IMR-90 (cell line): Measurements from ENCODE around the gene RXFP2. TPM values are rescaled to one million over a fixed set of nuclear protein-coding genes. Genes with fewer than 3 reads are reported as not detected.

Source experiments
- ATAC-seq: fragments of 200-7000 bp; cut with Tn5 transposase; 2 replicates; pipeline ENCODE4 v1.9.1; 2020; ENCODE audit warnings: low read depth, mild to moderate bottlenecking, moderate library complexity
- BruUV-seq: library from RNA; stranded (reverse); fragments of 400-500 nt; replicated peaks from 2 replicates; lab custom pipeline; 2021; lab: Mats Ljungman, UMichigan
- CTCF ChIA-PET: fragments of 300-600 bp; formaldehyde crosslinking; extraction: SDS; loops from one replicate; lab custom pipeline; 2021; ENCODE audit warnings: antibody characterized with exemption; lab: Yijun Ruan, JAX
- POLR2A ChIA-PET: fragments of 300-600 bp; sonication (Branson Sonifier 250); formaldehyde crosslinking; loops from one replicate; lab custom pipeline; 2022; ENCODE audit warnings: antibody characterized with exemption; ENCODE audit not compliant: unreplicated experiment; lab: Charles Lee
- DNase-seq: peaks from one replicate; pipeline ENCODE4 v3.0.0; 2013
- H2AFZ ChIP-seq: replicated peaks from 2 replicates; pipeline ENCODE3; 2013; ENCODE audit warnings: low read length, mild to moderate bottlenecking; ENCODE audit not compliant: poor library complexity
- H2AK5ac ChIP-seq: 2 replicates; pipeline ENCODE4 v1.6.1; 2013; ENCODE audit warnings: low read depth, low read length, inconsistent platforms
- H2AK9ac ChIP-seq: replicated peaks from 2 replicates; pipeline ENCODE3; 2013; ENCODE audit warnings: mild to moderate bottlenecking, low read depth, low read length, moderate library complexity; ENCODE audit not compliant: poor library complexity
- H2BK120ac ChIP-seq: 2 replicates; pipeline ENCODE4 v1.6.1; 2013; ENCODE audit warnings: low read depth, low read length, inconsistent platforms
- H2BK15ac ChIP-seq: 3 replicates; pipeline ENCODE4 v1.6.1; 2013; ENCODE audit warnings: low read depth, low read length, inconsistent platforms
- H2BK20ac ChIP-seq: 2 replicates; pipeline ENCODE4 v1.6.1; 2013; ENCODE audit warnings: low read depth, mild to moderate bottlenecking, inconsistent platforms, low read length, moderate library complexity
- H2BK5ac ChIP-seq: 2 replicates; pipeline ENCODE4 v1.6.1; 2013; ENCODE audit warnings: mild to moderate bottlenecking, low read depth, low read length, inconsistent platforms; ENCODE audit not compliant: poor library complexity, severe bottlenecking
- H3K14ac ChIP-seq: replicated peaks from 2 replicates; pipeline ENCODE4 v1.6.1; 2013; ENCODE audit warnings: low read depth, low read length, inconsistent platforms
- H3K18ac ChIP-seq: 2 replicates; pipeline ENCODE4 v1.6.1; 2013; ENCODE audit warnings: low read depth, low read length, control low read depth
- H3K23ac ChIP-seq: 2 replicates; pipeline ENCODE4 v1.6.1; 2013; ENCODE audit warnings: low read depth, low read length, inconsistent platforms
- H3K27ac ChIP-seq: 2 replicates; pipeline ENCODE4 v1.5.1; 2013; ENCODE audit warnings: mild to moderate bottlenecking, control low read depth, low read length; ENCODE audit not compliant: insufficient read depth
- H3K27me3 ChIP-seq: 2 replicates; pipeline ENCODE4 v1.6.1; 2013; ENCODE audit warnings: low read length; ENCODE audit not compliant: control insufficient read depth, insufficient read depth
- H3K36me3 ChIP-seq: 2 replicates; pipeline ENCODE4 v1.6.1; 2013; ENCODE audit warnings: low read length, mixed read lengths; ENCODE audit not compliant: control insufficient read depth, insufficient read depth
- H3K4ac ChIP-seq: 2 replicates; pipeline ENCODE4 v1.6.1; 2013; ENCODE audit warnings: low read depth, low read length, inconsistent platforms
- H3K4me1 ChIP-seq: 2 replicates; pipeline ENCODE4 v1.6.1; 2013; ENCODE audit warnings: low read length, mixed read lengths; ENCODE audit not compliant: control insufficient read depth, insufficient read depth
- H3K4me2 ChIP-seq: 2 replicates; pipeline ENCODE4 v1.6.1; 2013; ENCODE audit warnings: low read depth, mild to moderate bottlenecking, control low read depth, low read length, moderate library complexity
- H3K4me3 ChIP-seq: 2 replicates; pipeline ENCODE4 v1.5.1; 2013; ENCODE audit warnings: low read depth, mild to moderate bottlenecking, control low read depth, low read length, moderate library complexity; ENCODE audit not compliant: insufficient read depth
- H3K56ac ChIP-seq: 2 replicates; pipeline ENCODE4 v1.6.1; 2013; ENCODE audit warnings: low read length, inconsistent platforms; ENCODE audit not compliant: insufficient read depth; ENCODE audit errors: extremely low read depth
- H3K79me1 ChIP-seq, 2 experiments: 2 replicates each; pipeline ENCODE4 v1.6.1; 2013; ENCODE audit warnings: low read length in 2 of 2, inconsistent platforms in 1 of 2, low read depth in 1 of 2
- H3K9ac ChIP-seq: 2 replicates; pipeline ENCODE4 v1.6.1; 2013; ENCODE audit warnings: low read depth, low read length, control low read depth
- H3K9me1 ChIP-seq: 2 replicates; pipeline ENCODE4 v1.6.1; 2013; ENCODE audit warnings: low read length, inconsistent platforms; ENCODE audit not compliant: insufficient read depth
- H3K9me3 ChIP-seq: 2 replicates; pipeline ENCODE4 v1.6.1; 2013; ENCODE audit warnings: low read length; ENCODE audit not compliant: control insufficient read depth, insufficient read depth
- H4K20me1 ChIP-seq: 2 replicates; pipeline ENCODE4 v1.6.1; 2013; ENCODE audit warnings: low read length, inconsistent platforms; ENCODE audit not compliant: insufficient read depth
- H4K5ac ChIP-seq: 2 replicates; pipeline ENCODE4 v1.6.1; 2013; ENCODE audit warnings: mild to moderate bottlenecking, low read depth, low read length, control low read depth
- H4K8ac ChIP-seq, 2 experiments: 2 replicates each; pipeline ENCODE4 v1.6.1; 2013; ENCODE audit warnings: low read depth in 2 of 2, low read length in 2 of 2, control low read depth in 1 of 2, inconsistent platforms in 1 of 2
- H4K91ac ChIP-seq: 2 replicates; pipeline ENCODE4 v1.6.1; 2013; ENCODE audit warnings: low read depth, low read length, inconsistent platforms; ENCODE audit not compliant: insufficient read depth
- CEBPB ChIP-seq: IDR thresholded peaks from 2 replicates; pipeline ENCODE4 v1.6.1; 2012; ENCODE audit warnings: low read depth, low read length, improper control_type of control experiment
- CHD1 ChIP-seq: IDR thresholded peaks from 2 replicates; pipeline ENCODE4 v1.6.1; 2012; ENCODE audit warnings: low read depth, low read length, improper control_type of control experiment
- CTCF ChIP-seq: conservative IDR thresholded peaks from 2 replicates; pipeline ENCODE4 v1.5.1; 2012; ENCODE audit warnings: mild to moderate bottlenecking, low read depth, low read length, improper control_type of control experiment
- ELK1 ChIP-seq: fragments of 150-350 bp; IDR thresholded peaks from 2 replicates; pipeline ENCODE4 v1.6.1; 2016; ENCODE audit warnings: low read depth, mild to moderate bottlenecking, low read length, moderate library complexity, borderline replicate concordance
- FOS ChIP-seq: fragments of 150-350 bp; IDR thresholded peaks from 2 replicates; pipeline ENCODE4 v1.6.1; 2016; ENCODE audit warnings: low read depth, low read length
- MAFK ChIP-seq: IDR thresholded peaks from 2 replicates; pipeline ENCODE4 v1.6.1; 2012; ENCODE audit warnings: low read depth, low read length, improper control_type of control experiment
- MAZ ChIP-seq: IDR thresholded peaks from 2 replicates; pipeline ENCODE4 v1.6.1; 2012; ENCODE audit warnings: low read depth, mild to moderate bottlenecking, low read length, improper control_type of control experiment, moderate library complexity, borderline replicate concordance
- POLR2A ChIP-seq: IDR thresholded peaks from 2 replicates; pipeline ENCODE4 v1.6.1; 2012; ENCODE audit warnings: mild to moderate bottlenecking, low read depth, low read length
- RAD21 ChIP-seq: IDR thresholded peaks from 2 replicates; pipeline ENCODE4 v1.6.1; 2012; ENCODE audit warnings: low read length, improper control_type of control experiment
- RFX5 ChIP-seq: IDR thresholded peaks from 2 replicates; pipeline ENCODE4 v1.8.0; 2012; ENCODE audit warnings: low read depth, mild to moderate bottlenecking, low read length, moderate library complexity
- SMC3 ChIP-seq: fragments of 150-350 bp; IDR thresholded peaks from 2 replicates; pipeline ENCODE4 v1.6.1; 2016; ENCODE audit warnings: low read depth, mild to moderate bottlenecking, antibody characterized with exemption, low read length, moderate library complexity
- USF2 ChIP-seq: fragments of 150-350 bp; IDR thresholded peaks from 2 replicates; pipeline ENCODE4 v1.6.1; 2017; ENCODE audit warnings: mild to moderate bottlenecking, antibody characterized with exemption, low read length, low read depth
- WGBS, 2 experiments: methylation state at CpG; one replicate each; pipeline versions ENCODE4 v1.1.5 to v1.1.7; 2013; ENCODE audit warnings: missing lambda C conversion rate in 2 of 2; ENCODE audit not compliant: insufficient read length in 1 of 2; ENCODE audit errors: extremely low coverage in 2 of 2; 5-methylcytosine and 5-hydroxymethylcytosine counted together
- dilution Hi-C: fragments of 300-500 bp; cut with HindIII; formaldehyde crosslinking; loops from one replicate; pipeline ENCODE4 v1.14.3; 2018; ENCODE audit warnings: low sequenced_read_pairs; ENCODE audit not compliant: unreplicated experiment
- in situ Hi-C: fragments of 300-500 bp; cut with MboI; formaldehyde crosslinking; loops from 3 replicates; pipeline ENCODE4 v1.14.3; 2019; ENCODE audit warnings: low sequenced_read_pairs, inconsistent platforms, mixed read lengths
- intact Hi-C: fragments of 100-400 bp; cut with micrococcal nuclease; formaldehyde crosslinking; loops from 2 replicates; pipeline ENCODE4 v1.10.0; 2022
- polyA plus RNA-seq, 3 experiments: library from polyadenylated mRNA; depleted of rRNA; stranded (reverse); fragments of >200 nt; gene quantifications; 2 replicates each; pipeline ENCODE4 v1.2.3, GENCODE V29; 2012; ENCODE audit warnings: low replicate concordance in 1 of 3
- total RNA-seq: library from RNA; depleted of rRNA; stranded (reverse); fragments of >200 nt; gene quantifications from 2 replicates; pipeline ENCODE4 v1.2.3, GENCODE V29; 2012

The RXFP2 gene
- total and polyA plus RNA-seq, 2 of the 4 experiments (the other 2 are of a cell fraction) = not detected

GRCh38 chr13:31824705-31825517 lies 85.6 kb downstream of the RXFP2 start:
- no CpG with 5 or more reads among the region's 3 CpGs for WGBS, 2 experiments
- ChIA-PET POLR2A (no interaction called here), CTCF (interaction anchor here (1.0 kb wide), 1 partner anchor 85 kb away, joined by 3 read pairs; no protein-coding TSS in a partner anchor)
- no peak overlapping the region for H2BK5ac ChIP-seq
- no peak overlapping the region for H2BK120ac ChIP-seq
- no peak overlapping the region for H3K4me2 ChIP-seq
- H2AK5ac ChIP-seq = no peak overlapping the region
- no peak overlapping the region for H3K4me3 ChIP-seq
- in situ Hi-C loops = no loop called here
- H3K27me3 ChIP-seq = peaks cover 14% of the 10 kb centered on the region
- H3K9me3 ChIP-seq = no peaks in the 10 kb centered on the region
- no peak overlapping the region for H2BK20ac ChIP-seq
- H3K36me3 ChIP-seq = no peaks in the 10 kb centered on the region
- no peaks in the 10 kb centered on the region for H4K20me1 ChIP-seq
- H2BK15ac ChIP-seq = no peak overlapping the region
- H3K9me1 ChIP-seq = no peaks in the 10 kb centered on the region
- no peak overlapping the region for H3K4ac ChIP-seq
- peak; percentile 57; the same call in 1 of the 2 replicates for ATAC-seq
- no peak overlapping the region for H4K5ac ChIP-seq
- no peaks in the 10 kb centered on the region for H3K4me1 ChIP-seq
- no peak overlapping the region for H4K8ac ChIP-seq
- H3K14ac ChIP-seq = no peak overlapping the region
- no peak overlapping the region for H2AK9ac ChIP-seq
- TF ChIP-seq FOS (no peak), POLR2A (no peak), CHD1 (no peak), MAZ (no peak), ELK1 (no peak), MAFK (no peak), CTCF (0 out of 2 replicates have a peak, but pooled peaks have one; percentile 19), SMC3 (no peak), RFX5 (no peak), RAD21 (peak; percentile 18; the same call in 1 of the 2 replicates), USF2 (no peak), CEBPB (no peak)
- H3K79me1 ChIP-seq = no peaks in the 10 kb centered on the region
- no TSS peak for BruUV-seq
- peak; percentile 16 for DNase-seq
- no peak overlapping the region for H3K23ac ChIP-seq
- no peak overlapping the region for H3K27ac ChIP-seq
- H3K56ac ChIP-seq = no peak overlapping the region
- H3K9ac ChIP-seq = no peak overlapping the region
- no peak overlapping the region for H3K18ac ChIP-seq
- dilution Hi-C loops = no loop called here
- intact Hi-C loops = no loop called here
- no peak overlapping the region for H2AFZ ChIP-seq
- H4K91ac ChIP-seq = no peak overlapping the region
